Activated T-helper 2 cell treated with anti-CD3 and anti-CD28 coated beads, Interferon-gamma antibody, Interleukin-2, Interleukin-4, amounts not matched to agents 10 μg/mL and 5 μg/mL and 100 μg/mL, durations not matched to agents 14 hours and 24 hours and 36 hours (primary cell): ENCODE data around the gene SLCO2A1. TPM values are rescaled to one million over a fixed set of nuclear protein-coding genes. Genes with fewer than 3 reads are reported as not detected.

Experiments
- DNase-seq: peaks from one replicate; pipeline ENCODE4 v3.0.0; 2021; ENCODE audit warnings: low spot score
- H3K27ac Mint-ChIP-seq: one replicate; pipeline ENCODE4 v1.8.0; 2021; ENCODE audit warnings: mixed read lengths
- H3K27me3 Mint-ChIP-seq: one replicate; pipeline ENCODE4 v1.8.0; 2021; ENCODE audit warnings: low read depth, mixed read lengths
- H3K36me3 Mint-ChIP-seq: one replicate; pipeline ENCODE4 v1.8.0; 2021; ENCODE audit warnings: low read depth, mixed read lengths
- H3K4me1 Mint-ChIP-seq: one replicate; pipeline ENCODE4 v1.8.0; 2021; ENCODE audit warnings: low read depth, mixed read lengths
- H3K4me3 Mint-ChIP-seq: one replicate; pipeline ENCODE4 v1.8.0; 2021; ENCODE audit warnings: low read depth, mild to moderate bottlenecking, moderate library complexity, mixed read lengths
- H3K9me3 Mint-ChIP-seq: one replicate; pipeline ENCODE4 v1.8.0; 2021; ENCODE audit warnings: mixed read lengths
- intact Hi-C: fragments of 100-400 bp; cut with micrococcal nuclease; formaldehyde crosslinking; loops from one replicate; pipeline ENCODE4 v1.15.1; 2023
- total RNA-seq: library from RNA; stranded (reverse); gene quantifications from 2 replicates; pipeline ENCODE4 v1.2.3, GENCODE V29; 2022

SLCO2A1 gene
- total RNA-seq, 1 donor from 2014 or later: not detected

DNA sequence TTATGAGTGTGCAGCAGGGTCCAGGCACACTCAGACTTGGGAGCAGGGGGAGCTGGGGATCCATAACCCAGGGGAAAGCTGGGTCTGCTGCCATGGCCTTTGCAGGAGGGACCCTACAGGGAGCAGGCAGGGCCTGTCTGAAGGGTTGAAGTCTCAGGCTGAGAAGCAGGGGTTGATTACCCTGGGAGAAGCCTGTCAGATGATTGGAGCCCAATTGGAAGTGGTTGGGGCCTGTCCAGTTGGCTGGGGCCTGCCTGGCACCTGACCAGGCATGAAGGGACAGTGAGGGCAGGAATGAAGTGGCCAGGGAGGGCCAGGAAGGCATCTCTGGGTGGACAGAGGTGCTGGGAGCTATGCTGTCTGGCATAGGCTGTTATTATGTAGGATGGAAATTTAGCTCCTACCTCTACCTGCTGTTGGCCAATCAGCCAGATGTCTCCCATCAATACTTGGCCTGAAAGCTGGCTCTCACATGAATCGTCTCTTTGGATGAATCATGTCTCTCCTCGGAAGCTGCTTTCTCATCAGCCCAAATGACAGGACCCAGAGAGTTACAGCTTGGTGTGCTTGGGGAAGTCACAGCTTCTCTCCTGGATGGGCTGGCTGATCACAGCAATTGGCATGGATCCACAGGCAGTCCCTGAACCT is 27.4 kb upstream of the SLCO2A1 start:
- DNase-seq: no peak
- no peak overlapping the region for H3K4me3 Mint-ChIP-seq
- no peaks in the 10 kb centered on the region for H3K27me3 Mint-ChIP-seq
- H3K4me1 Mint-ChIP-seq: peaks cover 1% of the 10 kb centered on the region
- intact Hi-C loops: no loop called here
- no peaks in the 10 kb centered on the region for H3K9me3 Mint-ChIP-seq
- H3K27ac Mint-ChIP-seq: no peak overlapping the region
- no peaks in the 10 kb centered on the region for H3K36me3 Mint-ChIP-seq

- Mint-ChIP-seq H3K36me3 (no peaks in the 10 kb centered on the region), H3K27me3 (no peaks in the 10 kb centered on the region), H3K27ac (no peak overlapping the region), H3K9me3 (no peaks in the 10 kb centered on the region), H3K4me3 (no peak overlapping the region), H3K4me1 (no peaks in the 10 kb centered on the region)
- intact Hi-C loops: no loop called here
- no peak for DNase-seq
Observed at GRCh38 chr3:134056464-134056891, 26.8 kb upstream of the SLCO2A1 start.

- no peaks in the 10 kb centered on the region for H3K36me3 Mint-ChIP-seq
- intact Hi-C loops: no loop called here
- H3K4me1 Mint-ChIP-seq: no peaks in the 10 kb centered on the region
- no peaks in the 10 kb centered on the region for H3K27me3 Mint-ChIP-seq
- H3K4me3 Mint-ChIP-seq: no peak overlapping the region
- no peak for DNase-seq
- H3K9me3 Mint-ChIP-seq: no peaks in the 10 kb centered on the region
- no peak overlapping the region for H3K27ac Mint-ChIP-seq
Observed at GRCh38 chr3:134055661-134056060, 25.9 kb upstream of the SLCO2A1 start.

GRCh38 chr3:134054881-134055280 is 25.2 kb upstream of the SLCO2A1 start:
- DNase-seq: no peak
- Mint-ChIP-seq H3K27me3 (no peaks in the 10 kb centered on the region), H3K4me3 (no peak overlapping the region), H3K4me1 (no peaks in the 10 kb centered on the region), H3K27ac (no peak overlapping the region), H3K36me3 (no peaks in the 10 kb centered on the region), H3K9me3 (no peaks in the 10 kb centered on the region)
- intact Hi-C loops: no loop called here

- Mint-ChIP-seq H3K4me1 (no peaks in the 10 kb centered on the region), H3K27me3 (no peaks in the 10 kb centered on the region), H3K9me3 (no peaks in the 10 kb centered on the region), H3K27ac (no peak overlapping the region), H3K4me3 (no peak overlapping the region), H3K36me3 (no peaks in the 10 kb centered on the region)
- no peak for DNase-seq
- intact Hi-C loops: no loop called here
Observed at GRCh38 chr3:134054231-134054630, 24.5 kb upstream of the SLCO2A1 start.

DNA sequence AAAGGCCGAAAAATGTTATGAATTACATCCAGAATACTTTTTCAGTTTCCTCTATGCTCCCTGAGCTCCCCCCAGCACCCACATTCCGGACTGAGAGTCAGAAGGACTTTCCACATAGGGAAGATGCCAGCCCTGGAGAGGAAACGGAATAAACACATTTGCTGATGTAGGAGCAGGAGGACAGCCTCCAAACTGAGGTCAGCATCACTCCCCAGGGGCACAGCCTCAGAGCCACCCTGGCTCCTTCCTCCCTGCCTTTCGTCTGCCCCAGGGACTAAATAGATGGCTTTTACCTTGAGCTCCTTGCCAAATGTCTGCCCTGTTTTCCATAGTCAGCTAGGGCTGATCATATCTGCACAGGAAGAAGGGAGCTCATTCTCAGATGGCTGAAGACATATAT is 22.6 kb upstream of the SLCO2A1 start:
- H3K4me3 Mint-ChIP-seq: no peak overlapping the region
- no peaks in the 10 kb centered on the region for H3K36me3 Mint-ChIP-seq
- no peaks in the 10 kb centered on the region for H3K4me1 Mint-ChIP-seq
- no peaks in the 10 kb centered on the region for H3K27me3 Mint-ChIP-seq
- intact Hi-C loops: no loop called here
- H3K27ac Mint-ChIP-seq: no peak overlapping the region
- DNase-seq: no peak
- no peaks in the 10 kb centered on the region for H3K9me3 Mint-ChIP-seq

DNA sequence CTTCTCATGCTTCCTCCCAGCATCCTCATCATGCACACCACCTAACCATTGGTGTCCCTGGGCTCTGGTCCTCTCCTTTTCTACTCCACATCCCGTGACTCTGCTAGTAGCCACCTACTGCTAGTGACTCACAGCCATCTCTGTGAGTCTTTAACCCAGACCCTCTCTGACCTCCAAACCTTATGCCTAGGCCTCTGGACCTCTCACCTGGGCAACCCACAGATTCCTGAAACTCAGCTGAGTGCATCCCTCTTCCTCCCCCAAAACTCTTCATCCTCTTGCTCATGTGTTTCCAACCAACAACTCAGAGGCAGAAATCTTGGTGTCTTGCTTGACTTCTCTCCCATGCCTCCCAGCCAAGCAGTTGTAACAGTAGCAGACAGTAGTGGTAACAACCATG is 20.0 kb upstream of the SLCO2A1 start:
- Mint-ChIP-seq H3K36me3 (no peaks in the 10 kb centered on the region), H3K27me3 (no peaks in the 10 kb centered on the region), H3K27ac (no peak overlapping the region), H3K4me3 (no peak overlapping the region), H3K9me3 (no peaks in the 10 kb centered on the region), H3K4me1 (no peaks in the 10 kb centered on the region)
- no peak for DNase-seq
- intact Hi-C loops: no loop called here

- Mint-ChIP-seq H3K27me3 (no peaks in the 10 kb centered on the region), H3K4me1 (no peaks in the 10 kb centered on the region), H3K36me3 (no peaks in the 10 kb centered on the region), H3K27ac (no peak overlapping the region), H3K9me3 (no peaks in the 10 kb centered on the region), H3K4me3 (no peak overlapping the region)
- intact Hi-C loops: no loop called here
- no peak for DNase-seq
Observed at GRCh38 chr3:134048278-134048996, 18.7 kb upstream of the SLCO2A1 start.

- intact Hi-C loops: no loop called here
- Mint-ChIP-seq H3K27me3 (peaks cover 2% of the 10 kb centered on the region), H3K4me1 (no peaks in the 10 kb centered on the region), H3K36me3 (no peaks in the 10 kb centered on the region), H3K4me3 (no peak overlapping the region), H3K9me3 (peaks cover 6% of the 10 kb centered on the region), H3K27ac (no peak overlapping the region)
- DNase-seq: no peak
Observed at GRCh38 chr3:134044459-134044858, 14.7 kb upstream of the SLCO2A1 start.

- intact Hi-C loops: no loop called here
- DNase-seq: no peak
- Mint-ChIP-seq H3K4me3 (no peak overlapping the region), H3K4me1 (no peaks in the 10 kb centered on the region), H3K27me3 (peaks cover 2% of the 10 kb centered on the region), H3K36me3 (no peaks in the 10 kb centered on the region), H3K9me3 (peaks cover 6% of the 10 kb centered on the region), H3K27ac (no peak overlapping the region)
Observed at GRCh38 chr3:134040066-134040465, 10.3 kb upstream of the SLCO2A1 start.

DNA sequence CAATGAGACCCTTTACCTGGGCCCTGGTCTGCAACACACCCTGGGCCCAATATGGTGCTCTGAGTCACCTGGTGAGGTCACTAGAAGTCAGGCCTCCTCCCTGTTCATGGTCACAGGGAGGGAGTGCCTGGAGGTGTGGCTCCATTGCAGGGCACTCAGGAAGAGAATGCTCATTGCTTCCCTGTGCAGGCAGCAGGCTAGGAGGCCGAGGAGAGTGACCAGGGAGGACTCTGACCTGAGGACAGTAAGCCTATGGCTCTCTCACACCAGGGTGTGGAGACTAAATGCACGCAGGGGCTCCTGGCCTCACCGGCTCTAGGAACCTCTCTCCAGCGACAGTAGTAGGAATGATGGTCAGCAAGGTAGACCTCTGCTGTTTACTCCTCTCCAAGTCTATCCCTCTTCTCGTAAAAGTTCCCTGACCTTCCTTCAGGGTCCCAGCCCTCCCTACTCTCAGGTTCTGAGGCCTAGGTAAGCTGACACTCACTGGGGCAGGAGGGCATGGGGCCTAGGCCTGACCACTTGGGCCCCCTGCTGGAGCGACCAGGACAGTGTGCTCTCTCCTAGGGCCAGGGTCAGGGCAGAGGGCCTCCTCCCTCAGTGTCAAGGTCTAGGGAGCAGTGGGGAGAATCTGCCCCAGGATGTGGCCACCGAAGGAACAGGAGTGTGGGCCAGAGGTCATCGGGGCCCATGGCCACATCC is 9.6 kb upstream of the SLCO2A1 start:
- Mint-ChIP-seq H3K9me3 (peaks cover 6% of the 10 kb centered on the region), H3K27me3 (peaks cover 2% of the 10 kb centered on the region), H3K36me3 (no peaks in the 10 kb centered on the region), H3K4me3 (no peak overlapping the region), H3K4me1 (no peaks in the 10 kb centered on the region), H3K27ac (no peak overlapping the region)
- intact Hi-C loops: no loop called here
- DNase-seq: no peak

GRCh38 chr3:134038716-134039115 is 9.0 kb upstream of the SLCO2A1 start:
- H3K4me1 Mint-ChIP-seq: no peaks in the 10 kb centered on the region
- no peak for DNase-seq
- intact Hi-C loops: no loop called here
- H3K9me3 Mint-ChIP-seq: peaks cover 6% of the 10 kb centered on the region
- H3K27ac Mint-ChIP-seq: no peak overlapping the region
- peaks cover 2% of the 10 kb centered on the region for H3K27me3 Mint-ChIP-seq
- no peaks in the 10 kb centered on the region for H3K36me3 Mint-ChIP-seq
- H3K4me3 Mint-ChIP-seq: no peak overlapping the region

GRCh38 chr3:134038071-134038491 is 8.4 kb upstream of the SLCO2A1 start:
- no peak for DNase-seq
- peaks cover 6% of the 10 kb centered on the region for H3K9me3 Mint-ChIP-seq
- no peaks in the 10 kb centered on the region for H3K4me1 Mint-ChIP-seq
- no peak overlapping the region for H3K4me3 Mint-ChIP-seq
- H3K36me3 Mint-ChIP-seq: no peaks in the 10 kb centered on the region
- no peak overlapping the region for H3K27ac Mint-ChIP-seq
- peaks cover 4% of the 10 kb centered on the region for H3K27me3 Mint-ChIP-seq
- intact Hi-C loops: no loop called here
